Caco-2 (cell line): Measurements from ENCODE around the gene IGF2. TPM values are rescaled to one million over a fixed set of nuclear protein-coding genes. Genes with fewer than 3 reads are reported as not detected.

Experiments
- BruUV-seq: library from RNA; stranded (reverse); fragments of 400-500 nt; replicated peaks from 2 replicates; lab custom pipeline; 2021; lab: Mats Ljungman, UMichigan
- CTCF ChIA-PET: fragments of 300-600 bp; sonication (Branson Sonifier 250); formaldehyde crosslinking; loops from one replicate; lab custom pipeline; 2022; ENCODE audit warnings: antibody characterized with exemption; lab: Charles Lee
- POLR2A ChIA-PET: fragments of 300-600 bp; sonication (Branson Sonifier 250); formaldehyde crosslinking; loops from one replicate; lab custom pipeline; 2022; ENCODE audit warnings: antibody characterized with exemption; lab: Charles Lee
- DNase-seq, 2 experiments: peaks; one replicate each; pipeline versions ENCODE4 v3.0.0 to v3.0.0-alpha.2; 2020 to 2022
- H3K27me3 ChIP-seq: replicated peaks from 2 replicates; pipeline ENCODE4 v1.6.0; 2011; ENCODE audit warnings: low read length; ENCODE audit not compliant: control insufficient read depth, insufficient read depth
- H3K36me3 ChIP-seq: 2 replicates; pipeline ENCODE4 v1.5.1; 2011; ENCODE audit warnings: low read length; ENCODE audit not compliant: control insufficient read depth, insufficient read depth
- H3K4me1 ChIP-seq: fragments of 250-450 bp; sonication (Bioruptor Pico); 2 replicates; pipeline ENCODE4 v1.5.1; 2020; ENCODE audit warnings: mild to moderate bottlenecking
- H3K4me3 ChIP-seq: 2 replicates; pipeline ENCODE4 v1.5.1; 2011; ENCODE audit warnings: low read depth, mild to moderate bottlenecking, control low read depth, low read length
- H3K9me3 ChIP-seq: fragments of 250-450 bp; sonication (Bioruptor Pico); 2 replicates; pipeline ENCODE4 v1.5.1; 2020; ENCODE audit warnings: mild to moderate bottlenecking, moderate library complexity
- H3K27ac Mint-ChIP-seq: one replicate; pipeline ENCODE4 v1.8.0; 2022; ENCODE audit warnings: mixed read lengths; ENCODE audit not compliant: unreplicated experiment
- H3K27me3 Mint-ChIP-seq: one replicate; pipeline ENCODE4 v1.8.0; 2022; ENCODE audit warnings: mixed read lengths; ENCODE audit not compliant: insufficient read depth, unreplicated experiment
- H3K36me3 Mint-ChIP-seq: one replicate; pipeline ENCODE4 v1.8.0; 2022; ENCODE audit warnings: mild to moderate bottlenecking, mixed read lengths; ENCODE audit not compliant: insufficient read depth, unreplicated experiment
- H3K4me1 Mint-ChIP-seq: one replicate; pipeline ENCODE4 v1.8.0; 2022; ENCODE audit warnings: low read depth, mixed read lengths; ENCODE audit not compliant: unreplicated experiment
- H3K4me3 Mint-ChIP-seq: one replicate; pipeline ENCODE4 v1.8.0; 2022; ENCODE audit warnings: mild to moderate bottlenecking, moderate library complexity, mixed read lengths; ENCODE audit not compliant: unreplicated experiment
- H3K9me3 Mint-ChIP-seq: one replicate; pipeline ENCODE4 v1.8.0; 2022; ENCODE audit warnings: mixed read lengths; ENCODE audit not compliant: unreplicated experiment
- intact Hi-C: fragments of 100-400 bp; cut with micrococcal nuclease; formaldehyde crosslinking; loops from one replicate; pipeline ENCODE4 v1.10.0; 2022; ENCODE audit not compliant: unreplicated experiment
- microRNA-seq: library from miRNA; unstranded; fragments of <30 nt; microRNA quantifications from one replicate; pipeline ENCODE4 v1.2.0, GENCODE V29; 2022
- total RNA-seq: library from RNA; stranded (reverse); gene quantifications from 2 replicates; pipeline ENCODE4 v1.2.3, GENCODE V29; 2022
- TF ChIP-seq, protein P1 (sequence below), 2 experiments: fragments of 200-600 bp in 1 of 2; IDR thresholded peaks; 1 replicate in 1 of 2; 2 replicates in 1 of 2; pipeline versions ENCODE4 v1.5.1 to v1.8.0; 2011 to 2022; ENCODE audit warnings: antibody characterized with exemption in 1 of 2, control low read depth in 1 of 2, inconsistent platforms in 1 of 2, low read depth in 1 of 2, low read length in 1 of 2, mild to moderate bottlenecking in 1 of 2, moderate library complexity in 1 of 2; ENCODE audit not compliant: insufficient read depth in 1 of 2, severe bottlenecking in 1 of 2, unreplicated experiment in 1 of 2

IGF2 gene
- total RNA-seq, 1 experiment from 2014 or later, result 1,397 TPM

DNA sequence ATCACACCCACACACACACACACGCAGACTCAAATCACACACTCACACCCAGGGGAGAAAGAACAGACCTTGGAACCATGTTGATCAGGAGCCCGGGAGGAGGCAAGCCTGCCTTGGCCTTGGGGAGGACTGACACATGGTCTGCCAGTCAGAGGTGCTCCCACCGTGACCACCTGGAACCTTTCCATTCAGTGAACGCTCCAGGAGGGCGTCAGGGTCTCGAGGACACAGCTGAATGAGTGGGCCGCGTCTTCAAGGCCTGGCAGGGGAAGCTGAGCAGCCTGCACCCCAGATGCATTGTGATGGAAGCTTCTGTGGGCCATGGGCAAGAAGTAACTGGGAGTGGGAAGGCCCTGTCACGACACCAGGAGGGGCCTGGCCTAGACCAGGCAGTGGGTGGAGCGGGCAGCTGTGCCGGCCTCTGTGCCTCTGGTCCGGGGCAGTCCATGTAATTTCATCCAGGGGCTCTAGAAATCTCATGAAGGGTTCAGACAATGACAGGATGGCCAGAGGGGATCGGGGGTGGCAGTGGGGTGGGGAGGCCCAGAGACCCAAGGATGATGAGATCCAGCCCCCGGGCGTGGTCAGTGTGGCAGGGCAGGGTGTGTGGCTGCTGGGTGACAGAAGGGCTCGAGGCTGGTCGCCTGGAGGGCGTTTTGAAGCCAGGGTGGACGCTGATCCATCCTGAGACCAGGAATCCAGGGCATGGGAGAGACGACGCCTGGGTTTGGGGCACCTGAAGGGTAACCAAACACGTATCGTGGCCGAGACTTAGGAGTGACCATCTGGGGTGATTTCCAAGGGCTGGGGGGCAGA is 53.7 kb downstream of the IGF2 start:
- TF ChIP-seq, protein P1, sequence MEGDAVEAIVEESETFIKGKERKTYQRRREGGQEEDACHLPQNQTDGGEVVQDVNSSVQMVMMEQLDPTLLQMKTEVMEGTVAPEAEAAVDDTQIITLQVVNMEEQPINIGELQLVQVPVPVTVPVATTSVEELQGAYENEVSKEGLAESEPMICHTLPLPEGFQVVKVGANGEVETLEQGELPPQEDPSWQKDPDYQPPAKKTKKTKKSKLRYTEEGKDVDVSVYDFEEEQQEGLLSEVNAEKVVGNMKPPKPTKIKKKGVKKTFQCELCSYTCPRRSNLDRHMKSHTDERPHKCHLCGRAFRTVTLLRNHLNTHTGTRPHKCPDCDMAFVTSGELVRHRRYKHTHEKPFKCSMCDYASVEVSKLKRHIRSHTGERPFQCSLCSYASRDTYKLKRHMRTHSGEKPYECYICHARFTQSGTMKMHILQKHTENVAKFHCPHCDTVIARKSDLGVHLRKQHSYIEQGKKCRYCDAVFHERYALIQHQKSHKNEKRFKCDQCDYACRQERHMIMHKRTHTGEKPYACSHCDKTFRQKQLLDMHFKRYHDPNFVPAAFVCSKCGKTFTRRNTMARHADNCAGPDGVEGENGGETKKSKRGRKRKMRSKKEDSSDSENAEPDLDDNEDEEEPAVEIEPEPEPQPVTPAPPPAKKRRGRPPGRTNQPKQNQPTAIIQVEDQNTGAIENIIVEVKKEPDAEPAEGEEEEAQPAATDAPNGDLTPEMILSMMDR (IDR thresholded peaks at IDR 0.05; ENCODE audit: insufficient read depth in 1 of 2, low read depth in 1 of 2, low read length in 1 of 2, severe bottlenecking in 1 of 2, unreplicated experiment in 1 of 2), result no peak
- BruUV-seq, result no TSS peak
- CTCF ChIA-PET, result no interaction called here
- POLR2A ChIA-PET, result no interaction called here
- Histone ChIP-seq H3K9me3 (peaks cover 8% of the 10 kb centered on the region; the same call in 1 of the 2 replicates), H3K4me1 (no peaks in the 10 kb centered on the region), H3K4me3 (no peak overlapping the region), H3K36me3 (no peaks in the 10 kb centered on the region), H3K27me3 (no peaks in the 10 kb centered on the region)
- Mint-ChIP-seq H3K36me3 (no peaks in the 10 kb centered on the region), H3K9me3 (peaks cover 22% of the 10 kb centered on the region), H3K4me3 (no peak overlapping the region), H3K27me3 (peaks cover 8% of the 10 kb centered on the region), H3K4me1 (no peaks in the 10 kb centered on the region), H3K27ac (no peak overlapping the region)
- no peak for DNase-seq
- intact Hi-C loops, result no loop called here

DNA sequence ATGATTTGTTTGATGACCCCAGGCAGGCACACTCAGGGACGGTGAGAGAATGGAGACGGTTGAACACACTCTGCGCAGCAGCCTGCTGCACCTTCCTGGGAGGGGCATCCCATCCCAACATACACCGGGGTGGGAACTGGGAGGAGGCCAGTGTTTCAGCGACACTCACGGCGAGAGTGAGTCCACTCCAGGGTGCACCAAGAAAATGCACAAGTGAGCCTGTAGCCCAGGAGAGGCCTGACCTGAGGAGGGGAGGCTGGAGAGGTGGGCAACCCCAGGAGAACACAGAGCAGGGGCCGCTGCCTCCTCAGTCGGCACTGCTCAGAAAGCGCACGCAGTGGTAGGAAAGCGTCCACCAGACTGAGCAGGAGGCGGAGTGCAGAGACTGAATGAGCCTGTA is 54.5 kb downstream of the IGF2 start:
- CTCF ChIA-PET, result no interaction called here
- H3K36me3 Mint-ChIP-seq, result no peaks in the 10 kb centered on the region
- intact Hi-C loops, result no loop called here
- H3K9me3 ChIP-seq, result peaks cover 8% of the 10 kb centered on the region; the same call in 1 of the 2 replicates
- H3K36me3 ChIP-seq, result no peaks in the 10 kb centered on the region
- H3K27me3 Mint-ChIP-seq, result peaks cover 8% of the 10 kb centered on the region
- H3K4me1 Mint-ChIP-seq, result no peaks in the 10 kb centered on the region
- no peak for DNase-seq
- no peak overlapping the region for H3K27ac Mint-ChIP-seq
- TF ChIP-seq, protein P1 (IDR thresholded peaks at IDR 0.05; ENCODE audit: insufficient read depth in 1 of 2, low read depth in 1 of 2, low read length in 1 of 2, severe bottlenecking in 1 of 2, unreplicated experiment in 1 of 2), result no peak
- H3K4me3 Mint-ChIP-seq, result no peak overlapping the region
- no peaks in the 10 kb centered on the region for H3K4me1 ChIP-seq
- no TSS peak for BruUV-seq
- peaks cover 22% of the 10 kb centered on the region for H3K9me3 Mint-ChIP-seq
- POLR2A ChIA-PET, result no interaction called here
- H3K27me3 ChIP-seq, result no peaks in the 10 kb centered on the region
- H3K4me3 ChIP-seq, result no peak overlapping the region

Small RNA genes lying within 50 kb of the gene (microRNA-seq; reads per million reads assigned to microRNA genes)
- gene MIR4686 (not detected), gene MIR483 (3,170 reads per million, percentile 94 among the genes with 10 or more reads in this experiment)

Other genes with a start within 250 kb of the IGF2 start
- gene PRR33, start 247.5 kb downstream of the IGF2 start, total RNA-seq, result not detected in 2 replicates
- 0.88 and 2.8 TPM in 2 replicates for gene TNNT3, start 219.7 kb downstream of the IGF2 start, total RNA-seq
- gene MRPL23, start 192.1 kb downstream of the IGF2 start, total RNA-seq, result 7.8 and 15.0 TPM in 2 replicates
- 1.5 TPM in 2 replicates for gene H19, start 141.5 kb downstream of the IGF2 start, total RNA-seq
- not detected in 2 replicates for gene INS, start 21.8 kb upstream of the IGF2 start, total RNA-seq
- gene TH, start 32.4 kb upstream of the IGF2 start, total RNA-seq, result not detected in 2 replicates
- gene ASCL2, start 131.2 kb upstream of the IGF2 start, total RNA-seq, result 26.6 and 32.5 TPM in 2 replicates
- 0.09 and 0.21 TPM in 2 replicates for gene C11orf21, start 162.5 kb upstream of the IGF2 start, total RNA-seq
- 0.97 and 1.2 TPM in 2 replicates for gene TSPAN32, start 162.6 kb upstream of the IGF2 start, total RNA-seq
- gene CD81, start 237.9 kb upstream of the IGF2 start, total RNA-seq, result 397 and 412 TPM in 2 replicates